HG03439 (cell line): ENCODE measurements around the gene SAMD4A.

Experiments used
- ATAC-seq: cut with Tn5 transposase; IDR thresholded peaks from one replicate; pipeline ENCODE4 v1.9.1; 2021; ENCODE audit warnings: mild to moderate bottlenecking, moderate library complexity; ENCODE audit not compliant: unreplicated experiment

Gene SAMD4A

DNA sequence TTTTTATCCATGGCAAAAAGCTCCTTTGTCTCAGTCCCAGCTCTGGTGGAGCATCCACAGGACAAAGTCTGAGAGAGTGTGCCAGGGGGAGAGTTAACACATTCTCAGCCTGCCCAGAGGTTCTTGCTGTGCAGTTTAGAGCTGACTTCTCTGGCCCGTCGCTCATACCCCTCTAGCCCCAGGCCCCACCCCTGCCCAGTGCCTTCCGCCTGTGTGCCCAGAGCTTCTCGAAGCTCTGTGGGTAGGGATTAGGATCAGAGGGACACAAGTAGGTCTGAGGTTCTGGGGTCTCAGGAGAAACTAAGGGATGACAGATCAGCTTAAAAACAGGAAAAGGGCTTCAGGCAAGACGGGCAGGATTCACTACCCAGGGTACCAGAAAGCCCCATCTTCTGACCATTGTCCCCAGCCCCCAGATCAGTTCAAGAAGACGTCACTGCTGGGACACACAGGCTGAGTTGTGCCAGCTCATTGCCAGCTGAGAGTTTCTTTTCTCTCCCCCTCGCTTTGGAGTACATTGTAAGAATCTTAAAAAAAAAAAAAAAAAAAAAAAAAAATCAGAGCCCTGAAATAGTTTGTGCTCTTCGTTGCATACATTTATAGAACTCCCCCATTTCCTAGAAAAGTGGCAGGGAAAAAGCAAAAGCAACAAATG is 208.7 kb downstream of the SAMD4A start:
- ATAC-seq, result no peak

DNA sequence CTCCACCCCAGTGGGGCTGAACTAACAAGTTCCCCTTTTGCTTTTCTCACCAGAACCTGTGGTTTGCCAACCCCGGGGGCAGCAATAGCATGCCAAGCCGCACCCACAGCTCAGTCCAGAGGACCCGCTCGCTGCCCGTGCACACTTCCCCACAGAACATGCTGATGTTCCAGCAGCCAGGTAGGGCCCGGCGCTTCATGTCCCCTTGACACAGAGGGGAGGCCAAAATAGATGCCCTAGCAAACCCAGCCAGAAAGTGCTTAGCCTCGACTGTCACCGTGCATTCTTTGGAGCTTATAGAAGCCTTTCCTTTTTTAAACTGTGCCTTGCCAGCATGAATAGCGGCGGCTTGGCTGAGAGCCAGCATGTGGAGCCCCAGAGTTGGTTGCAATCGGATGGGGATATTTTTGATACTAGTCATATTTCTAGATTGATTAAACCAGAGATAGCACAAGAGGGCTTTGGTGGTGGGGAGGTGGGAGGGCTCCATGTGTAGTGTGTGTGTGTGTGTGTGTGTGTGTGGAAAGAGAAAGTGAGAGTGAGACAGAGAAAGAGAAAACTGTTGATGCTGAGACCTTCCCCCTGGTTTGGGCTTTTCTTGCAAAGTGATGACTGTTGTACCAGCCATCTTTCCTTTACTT is 209.6 kb downstream of the SAMD4A start:
- ATAC-seq, result no peak

DNA sequence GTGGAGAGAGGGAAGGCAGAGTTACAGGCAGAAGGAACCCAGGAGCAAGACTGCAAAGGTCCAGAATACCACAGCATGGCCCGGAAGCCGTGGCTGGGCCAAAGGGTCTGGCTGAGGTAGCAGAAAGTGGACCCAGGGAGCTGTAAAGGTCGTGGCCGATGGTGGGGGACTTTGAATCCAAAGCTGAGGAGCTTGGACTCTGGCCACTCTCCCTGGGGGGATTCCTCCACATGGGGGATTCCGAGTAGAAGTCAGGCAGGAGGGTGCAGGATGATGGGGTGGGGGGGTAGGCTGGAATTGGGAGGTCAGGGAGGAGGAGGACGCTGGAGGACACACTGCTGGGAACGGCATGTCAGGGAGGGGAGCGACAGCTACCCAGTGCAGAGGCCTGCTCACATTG is 210.5 kb downstream of the SAMD4A start:
- no peak for ATAC-seq

GRCh38 chr14:54778618-54779345 is 211.9 kb downstream of the SAMD4A start:
- ATAC-seq, result no peak

DNA sequence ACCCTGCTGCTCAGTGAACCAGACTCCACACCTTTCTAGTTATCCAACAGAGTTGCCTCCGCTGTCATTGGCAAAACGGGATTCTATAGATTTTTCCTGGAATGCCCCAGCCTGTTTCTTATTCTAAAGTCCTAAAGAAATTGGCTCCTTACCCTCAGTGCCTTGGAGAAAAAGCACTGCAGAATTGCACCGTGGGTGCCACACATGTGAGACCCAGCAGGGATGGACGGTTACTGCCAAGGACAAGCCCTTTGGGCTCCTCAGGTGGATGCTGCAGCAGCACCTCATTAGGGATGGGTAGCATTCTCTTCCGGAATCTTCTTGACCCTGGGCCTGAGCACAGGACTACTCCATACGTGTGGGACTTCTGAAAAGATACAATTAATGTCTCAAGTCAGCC is 214.2 kb downstream of the SAMD4A start:
- ATAC-seq, result no peak

- ATAC-seq, result no peak
Observed at GRCh38 chr14:54781961-54782750, 215.2 kb downstream of the SAMD4A start.

DNA sequence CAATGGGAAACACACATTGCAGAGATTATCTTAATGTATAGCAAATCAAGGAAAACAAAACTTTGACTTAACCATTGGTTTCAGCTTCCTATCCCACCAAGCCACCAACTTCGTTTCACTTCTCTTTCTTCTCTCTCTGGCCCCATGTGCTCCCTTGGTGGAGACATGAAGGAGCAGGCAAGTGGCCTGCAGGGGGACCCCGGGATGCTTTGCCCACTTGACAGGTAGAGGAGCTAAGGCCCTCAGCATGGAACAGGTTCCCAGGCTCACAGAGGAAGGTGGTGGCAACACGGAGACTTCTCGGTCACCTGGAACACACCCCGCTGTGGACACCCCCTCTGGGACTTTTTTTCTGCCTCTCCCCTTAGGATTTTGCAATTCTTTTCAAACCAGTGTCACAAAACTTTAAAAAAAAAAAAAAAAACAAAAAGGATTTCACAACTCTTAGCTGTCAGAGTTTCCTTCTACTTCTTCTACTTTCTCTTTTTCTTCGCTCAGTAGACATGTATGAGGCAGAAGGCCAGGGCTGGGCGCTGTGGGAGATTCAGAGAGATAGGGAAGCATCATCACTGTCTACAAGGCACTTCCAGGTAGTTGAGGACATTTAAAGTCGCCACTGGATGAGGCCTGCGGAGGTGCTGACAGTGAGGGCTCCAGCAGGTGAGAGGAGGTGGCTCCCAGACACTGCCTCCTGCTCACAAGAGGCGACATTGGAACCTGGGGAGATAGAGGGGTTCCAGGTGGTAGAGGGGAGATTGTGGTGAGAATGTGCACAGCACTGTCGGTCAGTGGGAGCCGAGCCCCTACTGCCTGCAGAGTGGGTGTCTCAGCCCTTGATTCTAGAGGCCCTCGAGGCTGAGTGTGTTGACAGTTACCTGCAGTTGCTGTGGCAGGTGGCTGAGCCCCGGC is 216.1 kb downstream of the SAMD4A start:
- no peak for ATAC-seq

DNA sequence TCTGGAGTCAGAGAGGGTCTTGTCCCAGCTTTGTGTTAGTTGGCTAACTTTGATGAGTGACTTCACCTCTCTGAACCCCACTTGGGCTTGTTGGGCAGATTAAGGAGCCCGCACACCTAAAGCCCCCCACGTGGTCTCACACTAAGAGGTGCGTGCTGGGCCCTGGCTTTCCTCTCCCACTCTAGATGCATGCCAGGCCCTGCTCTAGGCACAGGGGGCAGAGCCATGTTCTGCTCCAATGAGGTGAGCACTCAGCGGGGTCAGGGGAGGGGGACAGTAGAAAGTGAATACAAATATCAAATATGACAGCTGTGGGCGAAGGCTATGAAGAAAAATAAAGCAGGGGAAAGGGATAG is 216.7 kb downstream of the SAMD4A start:
- no peak for ATAC-seq

DNA sequence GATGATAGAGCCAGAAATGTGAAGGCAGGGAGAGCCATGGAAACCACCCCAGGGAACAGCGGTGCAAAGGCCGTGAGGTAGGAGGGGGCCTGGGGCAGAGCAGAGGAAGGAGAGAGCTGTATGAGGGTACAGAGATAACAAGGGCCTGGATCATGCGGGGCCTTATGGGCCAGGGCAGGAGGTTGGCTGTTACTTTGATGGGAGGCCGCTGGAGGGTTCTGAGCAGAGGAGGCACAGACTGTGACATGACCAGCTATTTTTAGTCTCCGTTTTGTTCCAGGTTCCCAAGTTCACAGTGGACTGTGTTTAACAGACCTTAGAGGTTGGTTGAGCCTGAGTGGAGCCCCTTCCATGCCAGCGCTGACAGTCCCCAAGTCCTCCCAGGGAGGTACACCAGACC is 217.1 kb downstream of the SAMD4A start:
- ATAC-seq, result no peak

- ATAC-seq, result no peak
Observed at GRCh38 chr14:54784657-54785056, 217.7 kb downstream of the SAMD4A start.

DNA sequence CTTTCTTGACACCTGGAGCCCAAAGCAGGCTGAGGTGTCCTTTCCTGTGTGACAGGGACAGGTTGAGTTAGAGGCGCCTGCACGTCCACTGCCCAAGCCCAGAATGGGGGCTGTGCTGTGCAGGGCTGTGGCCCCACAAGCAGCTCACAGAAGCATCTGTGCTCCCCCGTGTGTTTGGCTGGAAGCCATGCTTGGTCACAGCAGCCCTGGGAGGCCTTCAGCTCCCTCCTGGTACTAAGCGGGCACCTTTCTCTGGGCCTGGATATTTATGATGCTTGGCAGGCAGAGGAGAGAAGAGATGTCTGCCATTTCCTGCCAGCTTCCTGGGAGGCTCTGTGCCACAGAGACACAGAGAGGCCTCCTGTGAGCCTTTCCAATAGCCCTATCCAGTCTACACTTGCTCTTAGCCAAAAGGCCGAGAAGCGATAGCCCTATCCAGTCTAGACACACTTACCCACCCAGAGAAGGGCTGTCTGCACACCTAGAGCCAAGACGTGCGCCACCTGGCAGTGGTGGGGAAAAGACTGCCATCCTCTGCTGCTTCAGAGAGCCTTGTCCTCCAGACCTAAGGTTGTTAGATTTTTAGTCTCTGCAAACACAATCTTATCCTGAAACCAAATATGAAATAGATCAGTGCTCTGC is 218.3 kb downstream of the SAMD4A start:
- no peak for ATAC-seq

DNA sequence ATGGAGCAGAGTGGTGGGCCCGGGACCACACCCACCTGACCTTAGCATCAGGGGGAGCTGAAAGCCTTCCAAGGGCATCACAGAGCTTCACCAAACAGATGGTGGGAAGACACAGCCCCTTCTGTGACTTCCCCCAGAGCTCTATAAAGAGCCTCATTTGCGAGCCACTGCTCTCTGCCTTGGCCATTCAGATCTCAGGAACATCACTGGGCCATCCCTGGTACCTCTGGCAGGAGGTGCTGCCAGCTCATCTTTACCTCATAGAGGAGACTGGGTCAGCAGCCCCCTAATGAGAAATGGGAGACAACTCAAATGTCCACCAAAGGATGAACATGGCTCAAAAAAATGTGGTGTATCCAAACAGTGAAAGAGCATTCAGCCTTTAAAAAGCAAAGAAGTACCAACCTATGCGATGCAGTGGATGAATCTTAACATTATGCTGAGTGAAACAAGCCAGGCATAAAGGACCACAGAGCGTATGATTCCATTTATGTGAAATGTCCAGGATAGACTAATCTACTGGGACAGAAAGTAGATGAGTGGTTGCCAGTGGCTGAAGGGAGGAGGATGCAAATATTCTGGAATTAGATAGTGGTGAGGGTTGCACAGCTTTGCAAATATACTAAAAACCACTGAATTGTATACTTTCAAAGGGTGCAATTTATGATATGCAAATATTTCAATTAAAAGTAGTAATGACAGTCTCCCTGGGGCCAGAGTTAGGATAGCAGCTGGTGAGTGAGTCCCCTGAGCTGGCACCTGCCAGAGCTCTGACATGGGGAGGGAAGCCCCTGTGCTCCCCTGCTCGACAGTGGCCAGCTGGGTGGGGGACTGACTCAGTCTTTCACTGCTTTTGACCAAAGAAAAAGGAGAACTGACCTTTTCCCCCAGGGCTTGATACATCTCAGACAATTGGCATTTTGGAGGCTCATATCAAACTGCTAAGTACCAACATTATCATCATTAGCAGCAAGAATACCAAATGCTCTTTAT is 219.1 kb downstream of the SAMD4A start:
- ATAC-seq, result no peak

DNA sequence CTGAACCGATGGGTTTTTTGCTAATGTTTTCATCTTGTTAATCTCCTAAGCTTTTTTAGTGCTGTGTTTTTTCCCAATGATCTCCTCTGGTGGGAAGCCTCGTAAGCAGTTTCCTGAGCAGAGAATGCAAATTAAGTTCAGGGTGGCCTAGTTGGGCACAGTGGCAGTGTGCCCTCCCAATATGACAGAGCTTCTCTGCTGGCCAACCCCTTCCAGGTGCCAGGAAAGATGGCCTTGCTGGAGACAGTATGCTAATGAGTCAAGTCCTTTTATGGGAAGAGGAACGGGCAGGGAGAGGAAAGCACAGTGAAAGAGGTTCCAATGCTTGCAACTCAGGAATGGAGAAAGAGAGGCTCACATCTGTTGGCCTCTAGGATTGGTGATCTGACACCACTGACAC is 219.9 kb downstream of the SAMD4A start:
- no peak for ATAC-seq

DNA sequence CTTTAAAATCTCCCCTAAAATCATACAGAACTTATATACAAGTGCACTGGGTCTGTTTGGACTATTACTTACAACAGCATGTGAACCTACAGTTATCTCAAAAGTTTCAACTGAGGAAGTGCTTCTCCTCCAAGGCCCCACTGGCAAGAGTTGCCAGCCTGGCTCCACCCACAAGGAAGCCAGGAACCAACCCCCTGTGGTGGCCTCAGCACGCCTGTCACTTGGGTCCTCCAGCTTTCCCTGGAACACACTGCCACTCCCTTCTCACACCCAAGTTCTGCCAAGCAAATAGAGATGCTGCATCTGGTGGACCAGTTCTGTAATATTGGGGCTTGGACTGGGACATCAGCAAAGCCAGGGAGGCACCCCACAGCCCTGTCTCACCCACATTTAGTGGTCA is 220.3 kb downstream of the SAMD4A start:
- no peak for ATAC-seq

DNA sequence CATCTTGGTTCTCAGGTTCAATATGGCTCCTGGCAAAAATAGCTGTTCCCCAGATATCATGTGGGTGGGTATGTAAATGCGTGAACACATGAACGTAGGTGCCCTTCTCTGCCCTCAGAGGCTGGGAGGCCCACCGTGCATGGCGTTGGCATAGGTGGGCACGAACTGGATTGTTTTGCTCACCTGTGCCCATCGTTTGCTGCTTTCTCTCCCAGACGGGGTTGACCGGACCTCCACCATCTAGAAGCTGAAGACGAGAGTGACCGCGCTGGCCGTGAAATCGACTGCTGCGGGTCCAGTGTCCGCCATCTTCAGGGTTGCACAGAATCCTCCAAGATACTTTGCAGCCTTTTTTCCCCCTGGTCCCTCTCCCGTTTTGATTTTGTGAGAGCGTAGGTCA is 221.8 kb downstream of the SAMD4A start:
- ATAC-seq, result no peak

DNA sequence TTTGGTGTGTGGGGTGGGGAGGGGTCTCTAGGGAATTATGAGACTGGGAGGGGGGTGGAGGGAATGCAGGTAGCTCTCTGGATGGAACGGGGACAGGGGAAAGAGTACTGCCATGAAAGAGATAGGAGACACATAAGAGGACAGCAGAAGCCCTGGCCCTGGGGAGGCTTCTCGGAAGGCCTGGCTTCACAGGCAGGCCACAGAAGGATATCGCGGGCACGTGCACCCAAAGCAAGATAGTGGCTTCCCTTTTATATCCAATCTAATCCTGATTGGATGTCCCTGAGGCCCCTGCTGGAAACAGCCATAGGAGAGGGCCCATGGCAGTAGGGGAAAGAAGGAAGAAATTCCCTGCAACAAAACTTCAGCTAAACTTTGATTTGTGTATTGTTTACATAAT is 222.2 kb downstream of the SAMD4A start:
- ATAC-seq, result no peak

DNA sequence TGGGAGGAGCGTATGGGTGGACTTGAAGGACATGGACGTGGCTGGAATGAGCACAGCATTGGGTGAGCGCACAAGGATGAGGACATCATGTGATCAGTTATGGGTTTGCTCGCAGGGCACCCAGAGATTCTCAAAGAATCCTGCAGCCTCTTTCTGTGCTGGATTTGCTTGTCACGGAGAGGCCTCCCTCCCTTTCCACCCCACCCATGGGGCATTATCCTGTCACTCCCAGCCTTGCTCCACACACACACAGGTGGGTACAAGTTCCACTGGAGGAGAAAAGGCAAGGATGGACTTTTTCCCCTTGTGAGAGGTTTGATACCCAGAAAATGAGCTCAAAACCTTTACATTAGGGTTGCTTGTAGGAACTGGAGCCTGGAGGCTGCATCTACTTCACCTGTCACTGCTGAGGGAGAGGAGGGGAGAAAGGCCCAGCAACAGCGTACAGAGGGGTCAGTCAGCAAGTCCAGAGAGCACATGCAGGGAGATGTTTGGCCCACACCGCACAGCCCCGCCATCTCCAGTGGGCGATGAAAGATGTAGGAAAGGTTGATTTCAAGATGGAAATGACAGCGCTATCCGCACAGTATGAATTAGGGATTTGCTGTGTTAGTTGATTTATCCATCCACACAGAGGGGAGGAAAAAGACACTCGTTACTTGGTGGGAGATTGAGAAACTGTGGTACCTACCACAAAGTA is 223.0 kb downstream of the SAMD4A start:
- no peak for ATAC-seq

DNA sequence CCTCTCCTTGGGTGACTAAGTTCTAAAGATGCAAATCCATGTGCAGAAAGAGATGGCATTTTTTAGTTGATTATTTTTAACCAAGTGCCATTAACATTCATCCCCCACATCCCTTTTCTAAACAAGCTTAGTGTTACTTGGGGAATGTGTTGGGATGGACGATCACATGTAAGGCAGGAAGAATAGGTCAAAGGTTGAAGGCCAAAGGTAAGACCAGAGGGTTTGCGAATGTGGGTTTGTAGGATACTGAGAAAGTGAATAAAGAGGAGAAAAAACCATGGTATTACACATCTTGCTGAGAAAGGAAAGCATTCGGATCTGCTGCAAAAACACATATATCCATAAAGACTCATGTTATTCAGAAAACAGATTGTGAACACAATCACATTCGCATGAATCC is 224.1 kb downstream of the SAMD4A start:
- no peak for ATAC-seq
